ENCODE measurements around the gene MUSK.

MUSK gene

DNA sequence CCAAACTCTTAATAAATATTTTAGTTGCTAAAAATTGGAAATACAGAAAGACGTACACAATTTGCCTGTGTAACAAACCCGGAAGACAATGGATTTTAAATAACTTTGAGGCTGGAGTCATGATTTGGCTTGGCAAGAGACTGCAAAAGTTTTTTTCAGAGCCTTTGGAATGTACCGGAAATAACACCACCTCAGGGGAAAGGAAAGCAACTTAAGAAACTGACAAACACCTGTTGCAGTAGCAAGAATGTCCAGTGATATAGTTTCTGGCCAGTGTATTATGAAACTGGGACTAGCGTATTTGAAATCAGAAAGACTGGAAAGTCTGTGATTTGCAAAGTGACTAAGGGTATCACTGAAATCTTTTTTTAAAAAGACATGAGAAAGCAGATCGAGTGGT is 842 bp downstream of the MUSK start:
- Histone ChIP-seq H3K4me3 (replicated peaks; ENCODE audit: low read depth, low read length) (no peak overlapping the region), H3K36me3 (ENCODE audit: control insufficient read depth, insufficient read depth, low read length) (no peaks in the 10 kb centered on the region), H3K27me3 (replicated peaks; ENCODE audit: control insufficient read depth, insufficient read depth, low read length) (no peaks in the 10 kb centered on the region)
- TF ChIP-seq, protein P1, sequence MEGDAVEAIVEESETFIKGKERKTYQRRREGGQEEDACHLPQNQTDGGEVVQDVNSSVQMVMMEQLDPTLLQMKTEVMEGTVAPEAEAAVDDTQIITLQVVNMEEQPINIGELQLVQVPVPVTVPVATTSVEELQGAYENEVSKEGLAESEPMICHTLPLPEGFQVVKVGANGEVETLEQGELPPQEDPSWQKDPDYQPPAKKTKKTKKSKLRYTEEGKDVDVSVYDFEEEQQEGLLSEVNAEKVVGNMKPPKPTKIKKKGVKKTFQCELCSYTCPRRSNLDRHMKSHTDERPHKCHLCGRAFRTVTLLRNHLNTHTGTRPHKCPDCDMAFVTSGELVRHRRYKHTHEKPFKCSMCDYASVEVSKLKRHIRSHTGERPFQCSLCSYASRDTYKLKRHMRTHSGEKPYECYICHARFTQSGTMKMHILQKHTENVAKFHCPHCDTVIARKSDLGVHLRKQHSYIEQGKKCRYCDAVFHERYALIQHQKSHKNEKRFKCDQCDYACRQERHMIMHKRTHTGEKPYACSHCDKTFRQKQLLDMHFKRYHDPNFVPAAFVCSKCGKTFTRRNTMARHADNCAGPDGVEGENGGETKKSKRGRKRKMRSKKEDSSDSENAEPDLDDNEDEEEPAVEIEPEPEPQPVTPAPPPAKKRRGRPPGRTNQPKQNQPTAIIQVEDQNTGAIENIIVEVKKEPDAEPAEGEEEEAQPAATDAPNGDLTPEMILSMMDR (IDR thresholded peaks at IDR 0.05; ENCODE audit: insufficient read depth, low read length, poor library complexity, severe bottlenecking), result no peak
- no peak for DNase-seq (ENCODE audit: extremely low read depth, insufficient read length)

DNA sequence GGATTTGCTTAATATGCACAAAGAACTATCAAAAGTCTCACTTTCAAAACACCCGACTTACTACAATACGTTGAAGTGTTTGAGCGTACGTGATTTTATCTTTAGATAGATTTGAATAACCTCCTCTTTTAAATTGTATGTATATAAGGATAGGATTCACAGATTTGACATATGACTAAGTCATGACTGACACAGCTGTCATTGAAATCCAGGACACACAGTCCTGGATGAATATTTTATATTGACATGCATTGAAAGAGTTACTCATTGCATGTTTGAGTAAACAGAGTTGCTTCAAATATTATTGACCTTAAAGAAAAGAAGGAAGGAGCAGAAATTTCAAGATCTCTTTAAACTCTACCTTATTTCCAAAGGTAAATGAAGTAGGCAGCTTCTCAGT is 3.3 kb downstream of the MUSK start:
- no peaks in the 10 kb centered on the region for H3K27me3 ChIP-seq (replicated peaks; ENCODE audit: control insufficient read depth, insufficient read depth, low read length)
- TF ChIP-seq, protein P1 (IDR thresholded peaks at IDR 0.05; ENCODE audit: insufficient read depth, low read length, poor library complexity, severe bottlenecking), result no peak
- no peak overlapping the region for H3K4me3 ChIP-seq (replicated peaks; ENCODE audit: low read depth, low read length)
- DNase-seq (ENCODE audit: extremely low read depth, insufficient read length), result no peak
- H3K36me3 ChIP-seq (ENCODE audit: control insufficient read depth, insufficient read depth, low read length), result no peaks in the 10 kb centered on the region

DNA sequence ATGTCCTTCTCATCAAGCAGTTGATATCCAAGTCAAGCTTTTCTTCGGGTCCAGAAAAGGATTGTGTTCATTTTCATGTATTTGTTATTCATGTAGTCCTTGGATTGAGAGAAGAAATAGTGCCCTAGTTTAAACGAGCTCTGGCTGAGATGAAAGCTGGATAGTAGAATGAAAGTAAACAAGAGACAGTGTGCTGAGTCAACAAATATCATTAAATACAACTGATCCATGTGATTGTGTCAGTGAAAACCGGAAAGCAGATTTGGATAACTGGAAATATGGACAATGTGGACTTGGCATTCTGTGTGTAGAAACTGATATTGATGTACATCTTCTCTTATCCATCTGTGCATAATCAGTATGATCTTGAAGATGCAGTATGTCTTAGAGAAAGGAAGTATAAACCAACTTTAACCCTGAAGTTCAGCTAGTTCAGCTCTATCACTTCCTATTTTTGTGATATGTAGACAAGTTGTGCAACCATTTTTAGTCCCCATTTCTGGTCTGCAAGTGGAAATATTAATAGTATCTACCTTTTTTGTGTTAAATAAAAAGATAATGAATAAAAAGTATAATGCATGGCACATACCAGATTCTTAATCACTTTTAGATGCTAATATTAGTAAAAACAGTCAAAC is 4.4 kb downstream of the MUSK start:
- H3K27me3 ChIP-seq (replicated peaks; ENCODE audit: control insufficient read depth, insufficient read depth, low read length), result no peaks in the 10 kb centered on the region
- no peak for DNase-seq (ENCODE audit: extremely low read depth, insufficient read length)

DNA sequence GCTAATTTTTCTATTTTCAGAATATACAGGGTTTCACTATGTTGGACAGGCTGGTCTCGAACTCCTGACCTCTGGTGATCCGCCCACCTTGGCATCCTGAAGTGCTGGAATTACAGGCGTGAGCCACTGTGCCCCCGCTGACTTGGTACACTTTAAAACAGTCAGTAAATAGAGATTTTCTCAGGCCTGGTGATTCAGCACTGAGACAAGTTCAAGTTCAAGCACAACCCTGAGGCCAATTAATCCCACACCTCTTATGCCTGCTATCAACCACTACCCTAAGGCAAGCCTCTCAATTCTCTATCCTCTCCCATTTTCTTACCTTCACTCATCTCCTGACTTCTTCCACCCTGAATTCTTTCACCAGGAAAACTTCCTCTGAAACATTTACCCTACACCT is 18.9 kb downstream of the MUSK start:
- TF ChIP-seq, protein P1 (IDR thresholded peaks at IDR 0.05; ENCODE audit: insufficient read depth, low read length, poor library complexity, severe bottlenecking), result no peak
- Histone ChIP-seq H3K36me3 (ENCODE audit: control insufficient read depth, insufficient read depth, low read length) (no peaks in the 10 kb centered on the region), H3K4me3 (replicated peaks; ENCODE audit: low read depth, low read length) (no peak overlapping the region), H3K27me3 (replicated peaks; ENCODE audit: control insufficient read depth, insufficient read depth, low read length) (no peaks in the 10 kb centered on the region)
- DNase-seq (ENCODE audit: extremely low read depth, insufficient read length), result no peak

More for the DNA sequence above, 4.4 kb downstream of the MUSK start:
- TF ChIP-seq, protein P1 (IDR thresholded peaks at IDR 0.05; ENCODE audit: insufficient read depth, low read length, poor library complexity, severe bottlenecking), result no peak
- no peaks in the 10 kb centered on the region for H3K36me3 ChIP-seq (ENCODE audit: control insufficient read depth, insufficient read depth, low read length)
- H3K4me3 ChIP-seq (replicated peaks; ENCODE audit: low read depth, low read length), result no peak overlapping the region

DNA sequence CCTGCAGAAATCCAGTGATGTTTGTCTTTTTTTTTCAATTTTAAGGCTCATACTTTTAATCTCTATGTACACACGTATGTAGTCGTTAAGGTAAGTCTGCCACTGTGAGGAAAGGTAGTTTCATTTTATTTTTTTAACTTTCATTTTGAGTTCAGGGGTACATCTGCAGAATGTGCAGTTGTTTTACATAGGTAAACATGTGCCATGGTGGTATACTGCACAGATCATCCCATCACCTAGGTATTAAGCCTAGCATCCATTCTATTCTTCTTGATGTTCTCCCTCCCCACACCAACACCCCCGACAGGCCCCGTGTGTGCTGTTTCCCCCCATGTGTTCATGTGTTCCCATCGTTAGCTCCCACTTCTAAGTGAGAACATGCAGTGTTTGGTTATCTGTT is 19.7 kb downstream of the MUSK start:
- no peaks in the 10 kb centered on the region for H3K27me3 ChIP-seq (replicated peaks; ENCODE audit: control insufficient read depth, insufficient read depth, low read length)
- TF ChIP-seq, protein P1 (IDR thresholded peaks at IDR 0.05; ENCODE audit: insufficient read depth, low read length, poor library complexity, severe bottlenecking), result no peak
- H3K4me3 ChIP-seq (replicated peaks; ENCODE audit: low read depth, low read length), result no peak overlapping the region
- no peaks in the 10 kb centered on the region for H3K36me3 ChIP-seq (ENCODE audit: control insufficient read depth, insufficient read depth, low read length)
- no peak for DNase-seq (ENCODE audit: extremely low read depth, insufficient read length)
